Fibroblast of mammary gland (primary cell): ENCODE measurements around the gene GALNT10.

Experiments used
- DNase-seq: peaks from one replicate; pipeline ENCODE4 v3.0.0-alpha.2; 2010; ENCODE audit warnings: low read depth
- H3K4me3 ChIP-seq: 2 replicates; pipeline ENCODE4 v1.5.1; 2011; ENCODE audit warnings: low read depth, mild to moderate bottlenecking, low read length, moderate library complexity; ENCODE audit not compliant: control insufficient read depth
- CTCF ChIP-seq: conservative IDR thresholded peaks from 2 replicates; pipeline ENCODE4 v1.5.1; 2011; ENCODE audit warnings: low read depth, low read length, inconsistent platforms; ENCODE audit not compliant: control insufficient read depth, insufficient read depth

The GALNT10 gene

GRCh38 chr5:154211641-154212390 is 21.3 kb downstream of the GALNT10 start:
- no peak for TF ChIP-seq CTCF
- H3K4me3 ChIP-seq: no peak overlapping the region
- DNase-seq: peak; percentile 75

GRCh38 chr5:154213592-154213991 is 23.1 kb downstream of the GALNT10 start:
- TF ChIP-seq CTCF: no peak
- no peak overlapping the region for H3K4me3 ChIP-seq
- no peak for DNase-seq

GRCh38 chr5:154214371-154215106 is 24.0 kb downstream of the GALNT10 start:
- no peak overlapping the region for H3K4me3 ChIP-seq
- TF ChIP-seq CTCF: no peak
- peak; percentile 78 for DNase-seq

GRCh38 chr5:154215571-154216325 is 25.2 kb downstream of the GALNT10 start:
- TF ChIP-seq CTCF: no peak
- no peak overlapping the region for H3K4me3 ChIP-seq
- no peak for DNase-seq

- H3K4me3 ChIP-seq: no peak overlapping the region
- no peak for DNase-seq
- no peak for TF ChIP-seq CTCF
Observed at GRCh38 chr5:154217462-154217861, 26.9 kb downstream of the GALNT10 start.

- no peak for DNase-seq
- no peak for TF ChIP-seq CTCF
- H3K4me3 ChIP-seq: no peak overlapping the region
Observed at GRCh38 chr5:154218786-154219185, 28.3 kb downstream of the GALNT10 start.
